ENCODE measurements around the gene UBR4.
"Not testable (repeated sequence)": the region's sequence is repeated elsewhere in the genome, so short reads cannot be mapped to it uniquely, and the experiment has no call there.

UBR4 gene

GRCh38 chr1:19219451-19219850 is 9.4 kb upstream of the UBR4 start:
- DNase-seq = no peak

GRCh38 chr1:19216585-19216984 is 6.5 kb upstream of the UBR4 start:
- not testable (repeated sequence) for DNase-seq

DNA sequence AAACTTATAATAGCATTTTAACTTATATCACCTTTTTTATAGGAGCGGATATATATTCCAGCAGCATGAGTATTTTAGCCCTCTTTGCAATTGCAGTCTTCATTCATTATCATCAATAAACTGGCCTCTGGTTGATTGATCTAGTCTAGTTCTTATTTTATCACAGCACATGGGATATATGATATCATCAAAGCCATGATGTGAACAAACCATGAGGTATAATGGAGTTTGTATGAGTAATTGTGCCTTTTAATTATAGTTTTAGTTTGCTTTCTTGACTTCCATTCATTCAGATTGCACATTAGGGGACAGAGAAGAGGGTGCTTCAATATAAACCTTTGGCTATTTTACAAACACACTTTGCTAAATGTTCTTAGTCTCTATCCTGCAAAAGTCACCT is 3.5 kb upstream of the UBR4 start:
- no peak for DNase-seq

GRCh38 chr1:19212167-19212566 is 2.1 kb upstream of the UBR4 start:
- no peak for DNase-seq

DNA sequence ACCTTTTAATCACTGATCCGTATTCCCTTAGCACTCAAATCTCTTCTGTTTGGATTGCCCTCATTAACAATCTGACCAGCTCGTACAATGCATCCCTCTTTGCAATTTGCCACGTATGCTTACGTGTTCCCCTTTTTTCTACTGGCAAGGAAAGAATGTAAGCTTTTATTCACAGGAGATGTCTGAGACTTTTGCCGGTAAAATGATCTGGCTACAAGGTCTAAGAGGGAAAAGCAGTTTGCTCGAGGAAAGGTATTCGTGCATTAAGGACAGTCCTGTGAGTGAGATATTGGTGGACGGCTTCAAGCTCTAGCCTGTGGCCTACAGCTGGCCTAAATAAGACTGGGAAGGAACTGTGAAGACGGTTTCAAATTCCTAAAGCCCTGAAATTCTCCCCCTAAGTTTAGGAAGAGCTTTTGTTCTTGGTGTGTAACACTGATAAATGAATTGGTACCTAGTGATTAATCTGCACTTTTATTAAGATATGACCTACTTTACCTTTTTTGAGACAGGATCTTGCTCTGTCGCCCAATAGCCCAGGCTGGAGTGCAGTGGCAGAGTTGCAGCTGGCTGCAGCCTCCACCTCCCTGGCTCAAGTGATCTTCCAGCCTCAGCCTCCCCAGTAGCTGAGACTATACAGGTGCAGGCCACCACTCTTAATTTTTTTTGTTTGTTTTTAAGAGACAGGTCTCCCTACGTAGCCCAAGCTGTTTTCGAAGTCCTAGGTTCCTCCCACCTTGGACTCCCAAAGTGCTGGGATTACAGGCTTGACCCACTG is 895 bp upstream of the UBR4 start:
- DNase-seq = no peak

DNA sequence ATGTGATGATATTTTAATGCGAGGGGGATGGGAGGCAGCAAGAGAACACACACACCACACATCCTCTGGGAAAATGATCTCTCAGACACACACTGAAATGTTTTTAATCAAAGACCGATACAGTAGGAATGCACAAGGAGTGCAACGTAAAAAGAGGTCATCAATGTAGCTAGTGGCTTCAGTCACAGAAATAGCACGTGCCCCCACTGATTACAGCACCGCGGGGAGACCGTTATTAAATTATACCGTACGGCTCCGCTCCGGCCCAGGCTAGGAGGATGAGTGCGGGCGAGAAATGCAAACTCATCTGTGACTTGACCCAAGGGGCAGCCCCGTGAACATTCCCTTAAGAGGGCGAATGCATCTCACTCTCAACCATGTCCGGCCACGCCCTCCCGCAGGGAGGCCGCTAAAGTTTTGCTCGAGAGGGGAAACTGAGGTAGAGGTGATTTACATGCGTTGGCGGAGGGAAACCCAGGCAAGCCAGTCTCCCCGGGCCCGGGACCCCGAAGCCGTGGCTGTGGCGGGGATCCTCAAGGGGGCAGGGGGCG is 552 bp downstream of the UBR4 start:
- peak; percentile 53 for DNase-seq

GRCh38 chr1:19208710-19209438 is 1.2 kb downstream of the UBR4 start:
- DNase-seq = no peak

GRCh38 chr1:19206947-19207346 is 3.1 kb downstream of the UBR4 start:
- DNase-seq = no peak

DNA sequence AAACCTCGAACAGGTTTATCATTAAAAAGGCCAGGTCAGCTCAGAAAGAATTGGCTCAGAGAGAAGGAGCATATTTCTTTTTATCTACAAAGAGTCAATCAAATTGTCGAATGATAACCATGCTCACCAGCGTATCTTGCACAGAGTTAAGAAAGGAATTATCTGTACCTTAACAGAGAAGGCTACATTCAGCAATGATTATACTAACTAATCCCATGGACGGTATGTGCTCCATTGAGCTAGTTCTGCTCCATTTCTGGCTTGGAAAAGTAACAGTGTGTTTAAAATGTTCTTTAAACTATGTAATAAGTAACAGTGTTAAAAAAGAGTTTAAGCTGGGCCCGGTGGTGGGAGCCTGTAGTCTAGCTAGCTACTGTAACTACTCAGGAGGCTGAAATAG is 4.2 kb downstream of the UBR4 start:
- no peak for DNase-seq

DNA sequence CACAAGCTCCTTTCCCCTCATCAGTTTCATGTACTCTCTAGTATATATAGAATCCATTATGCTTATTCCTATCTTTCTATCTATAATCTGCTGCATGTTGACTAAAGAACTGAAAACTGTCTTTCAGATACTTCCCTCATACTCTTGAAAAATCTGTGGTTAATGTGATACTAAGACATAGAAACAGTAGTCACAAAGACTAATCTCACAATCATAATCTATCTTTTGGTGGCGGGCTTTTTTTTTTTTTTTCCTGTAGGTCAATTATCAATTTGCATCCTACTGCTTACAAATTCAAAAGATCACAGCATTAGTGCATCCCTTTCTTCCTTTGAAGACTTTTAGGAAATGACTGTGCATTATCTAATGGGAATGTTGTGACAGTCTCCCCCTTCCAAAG is 4.7 kb downstream of the UBR4 start:
- DNase-seq = no peak

DNA sequence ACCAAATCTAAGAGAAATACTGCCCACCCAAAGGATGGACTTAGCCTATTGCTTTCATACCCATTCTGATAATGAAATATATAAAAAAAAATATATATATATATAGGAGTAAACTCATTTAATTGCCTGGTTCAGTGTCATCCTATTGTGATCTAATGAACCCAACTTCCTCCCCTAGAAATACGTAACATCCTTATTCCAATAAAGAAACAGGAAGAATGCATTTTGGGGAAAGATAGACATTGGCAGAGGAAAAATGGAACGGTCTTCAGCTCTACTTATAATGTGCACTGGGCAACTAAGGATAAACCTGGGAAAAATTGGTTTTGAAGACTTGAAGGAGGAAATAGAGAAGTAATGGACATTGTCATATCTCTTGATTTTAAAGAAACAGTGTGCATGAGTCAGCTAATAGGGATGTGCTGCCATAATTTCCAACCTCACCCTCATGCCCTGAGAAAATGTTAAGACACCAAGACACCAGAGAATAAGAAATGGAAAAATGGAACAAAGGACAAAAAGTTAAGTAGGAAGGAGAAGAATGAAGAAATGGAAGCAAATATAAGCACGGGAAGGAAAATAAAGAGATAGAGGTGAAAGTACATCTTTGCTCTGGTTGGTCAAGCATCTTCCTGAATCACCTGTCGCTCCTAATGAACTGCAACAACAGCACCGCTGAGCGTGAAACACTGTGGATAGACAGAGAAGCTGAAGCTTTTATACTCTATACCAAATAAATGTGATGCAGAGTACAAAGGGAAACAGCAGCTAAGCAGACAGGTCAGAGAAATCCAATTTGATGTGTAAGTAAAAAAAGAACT is 5.4 kb downstream of the UBR4 start:
- no peak for DNase-seq

DNA sequence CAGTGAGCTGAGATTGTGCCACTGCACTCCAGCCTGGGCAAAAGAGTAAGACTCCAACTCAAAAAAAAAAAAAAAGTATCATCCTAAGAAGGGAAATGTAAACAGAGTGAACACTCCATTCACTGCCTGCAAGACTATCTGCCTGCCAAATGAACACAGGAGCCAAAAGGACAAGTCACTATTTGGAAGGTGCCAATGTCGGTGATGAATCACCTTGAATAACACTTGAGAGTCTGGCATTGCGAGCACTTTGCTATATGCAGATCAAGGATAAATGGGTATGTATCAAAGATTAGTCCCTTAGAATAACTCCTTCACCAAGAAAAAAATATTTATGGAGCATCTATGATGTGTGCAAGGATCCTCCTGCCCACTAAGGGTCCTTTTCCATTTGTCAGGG is 6.6 kb downstream of the UBR4 start:
- DNase-seq = no peak

- DNase-seq = no peak
Measured at GRCh38 chr1:19202396-19202795, 7.7 kb downstream of the UBR4 start.

- no peak for DNase-seq
Measured at GRCh38 chr1:19199969-19200604, 10.0 kb downstream of the UBR4 start.

- DNase-seq = no peak
Measured at GRCh38 chr1:19199329-19199968, 10.6 kb downstream of the UBR4 start.

- DNase-seq = no peak
Measured at GRCh38 chr1:19198820-19199219, 11.2 kb downstream of the UBR4 start.

DNA sequence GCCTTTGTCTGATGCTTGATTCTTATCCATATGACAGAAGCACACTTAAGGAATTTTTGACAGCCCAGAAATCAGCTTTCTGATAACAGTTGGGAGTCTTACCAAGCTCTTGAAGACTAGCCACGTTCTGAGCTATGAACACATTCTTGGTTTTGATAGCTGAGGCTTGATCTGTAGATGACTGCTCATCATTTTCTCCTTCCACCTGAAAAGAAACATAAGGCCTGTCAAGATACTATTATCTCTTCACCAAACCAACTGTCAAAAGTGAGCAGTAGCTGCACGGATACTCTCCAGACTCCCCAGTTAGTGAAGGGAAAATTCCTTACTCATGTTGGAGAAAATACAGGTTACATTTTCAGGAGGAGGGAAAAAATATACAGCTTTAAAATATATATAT is 12.2 kb downstream of the UBR4 start:
- no peak for DNase-seq

- DNase-seq = no peak
Measured at GRCh38 chr1:19196331-19196730, 13.7 kb downstream of the UBR4 start.

DNA sequence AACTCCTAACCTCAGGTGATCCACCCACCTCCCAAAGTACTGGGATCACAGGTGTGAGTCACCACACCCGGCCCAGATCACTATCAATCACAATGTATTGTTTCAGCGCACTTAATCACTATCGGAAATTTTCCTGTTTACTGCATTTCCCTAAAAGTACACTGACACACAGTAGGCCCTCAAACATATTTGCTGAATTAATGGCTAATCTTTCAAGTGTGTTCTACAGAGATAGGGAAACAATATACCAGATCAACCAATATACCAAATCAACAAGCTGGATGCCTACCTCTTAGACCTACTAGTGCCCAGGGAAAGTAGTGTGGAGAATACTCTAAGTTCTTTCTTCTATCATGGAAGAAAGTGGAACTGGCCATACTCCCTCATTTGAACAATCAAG is 17.1 kb downstream of the UBR4 start:
- DNase-seq = no peak

- no peak for DNase-seq
Measured at GRCh38 chr1:19191811-19192210, 18.3 kb downstream of the UBR4 start.

DNA sequence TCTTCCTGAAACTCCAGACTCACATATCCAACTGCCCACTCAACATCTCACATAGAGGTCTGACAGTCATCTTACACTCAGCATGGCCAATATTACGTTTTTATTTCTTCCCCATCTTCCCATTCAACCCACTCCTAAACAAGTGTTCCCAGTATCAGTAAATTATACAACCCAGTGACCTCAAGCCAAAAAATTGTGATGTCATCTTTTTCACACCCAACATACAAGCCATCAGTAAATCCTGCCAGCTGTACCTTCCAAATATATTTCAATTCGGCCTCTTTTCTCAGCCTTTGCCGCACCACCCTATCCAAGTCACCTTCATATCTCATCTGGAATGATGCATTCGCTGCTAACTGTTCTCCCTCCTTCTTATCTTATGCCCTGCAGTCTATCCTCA is 19.6 kb downstream of the UBR4 start:
- DNase-seq = no peak

DNA sequence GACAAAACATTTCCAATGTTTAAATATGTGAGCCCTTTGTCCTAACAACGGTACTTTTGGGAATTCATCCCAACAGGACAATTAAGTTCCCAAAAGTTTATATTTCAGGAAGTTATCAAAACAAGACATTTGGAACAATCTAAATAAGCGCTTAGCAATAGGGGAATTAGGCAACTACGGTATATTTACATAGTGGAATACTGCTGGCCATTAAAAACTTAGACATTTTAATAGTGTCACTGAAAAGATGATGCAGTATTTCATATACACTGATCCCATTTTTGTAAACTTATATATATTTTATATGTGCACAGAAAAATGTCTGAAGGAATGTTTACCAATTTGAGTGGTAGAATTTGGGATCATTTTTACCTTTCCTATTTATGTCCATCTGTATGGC is 20.8 kb downstream of the UBR4 start:
- DNase-seq = no peak

Data from CD4-positive, alpha-beta T cell treated with Interleukin-12 subunit alpha and Interleukin-12 subunit beta, for 1 hour (primary cell).